Measurements from ENCODE around the gene P4HA3. TPM values are rescaled to one million over a fixed set of nuclear protein-coding genes. Genes with fewer than 3 reads are reported as not detected.

Gene P4HA3
- total RNA-seq, 4 donors from 2014 or later: 1.4 TPM; not detected in 3

GRCh38 chr11:74316772-74317505 lies 5.5 kb upstream of the P4HA3 start:
- TF ChIP-seq POLR2A (IDR thresholded peaks at IDR 0.05): no peak
- Histone ChIP-seq H3K4me3 (no peak overlapping the region), H3K36me3 (no peaks in the 10 kb centered on the region), H3K27ac (no peak overlapping the region), H3K27me3 (peaks cover 0 to 4% of the 10 kb centered on the region in 2 donors), H3K9me3 (peaks cover 0 to 39% (median 3%) of the 10 kb centered on the region in 4 donors), H3K4me1 (peaks cover 0 to 18% (median 0%) of the 10 kb centered on the region in 4 donors)
- no peak for DNase-seq (ENCODE audit: low spot score in 2 of 2)

- 86 to 94% methylated on average over 1 of the region's 1 CpG for WGBS, 2 donors
Measured at GRCh38 chr11:74312326-74312725, 886 bp upstream of the P4HA3 start.

GRCh38 chr11:74310857-74311256 lies 583 bp downstream of the P4HA3 start:
- TF ChIP-seq POLR2A (IDR thresholded peaks at IDR 0.05) (no peak), CTCF (IDR thresholded peaks at IDR 0.05) (no peak), EP300 (IDR thresholded peaks at IDR 0.05) (no peak)
- H3K4me3 ChIP-seq: peak overlapping the region in 1 of 4 donors; percentile 56
- no peaks in the 10 kb centered on the region for H3K36me3 ChIP-seq
- H3K27ac ChIP-seq: no peak overlapping the region
- peaks cover 0 to 25% of the 10 kb centered on the region in 2 donors for H3K27me3 ChIP-seq
- no peak for DNase-seq (ENCODE audit: low spot score in 2 of 2)
- peaks cover 0 to 10% (median 0%) of the 10 kb centered on the region in 4 donors for H3K4me1 ChIP-seq
- WGBS, 2 donors: 77 to 82% methylated on average over 10 to 11 of the region's 11 CpGs
- H3K9me3 ChIP-seq: peaks cover 0 to 14% (median 0%) of the 10 kb centered on the region in 4 donors

More at GRCh38 chr11:74312326-74312725, 886 bp upstream of the P4HA3 start:
- no peak for TF ChIP-seq EP300 (IDR thresholded peaks at IDR 0.05)
- no peak for DNase-seq (ENCODE audit: low spot score in 2 of 2)
- H3K4me1 ChIP-seq: peaks cover 0 to 10% (median 0%) of the 10 kb centered on the region in 4 donors
- H3K27ac ChIP-seq: no peak overlapping the region
- peaks cover 0 to 29% (median 3%) of the 10 kb centered on the region in 4 donors for H3K9me3 ChIP-seq
- peaks cover 0 to 25% of the 10 kb centered on the region in 2 donors for H3K27me3 ChIP-seq
- H3K36me3 ChIP-seq: no peaks in the 10 kb centered on the region
- no peak overlapping the region for H3K4me3 ChIP-seq

- no peak overlapping the region for H3K27ac ChIP-seq
- no peaks in the 10 kb centered on the region for H3K9me3 ChIP-seq
- WGBS, 2 donors: 8 to 20% methylated on average over 1 of the region's 1 CpG
- H3K4me3 ChIP-seq: no peak overlapping the region
- TF ChIP-seq POLR2A (IDR thresholded peaks at IDR 0.05): no peak
- no peaks in the 10 kb centered on the region for H3K36me3 ChIP-seq
- DNase-seq (ENCODE audit: low spot score in 2 of 2): no peak
- H3K27me3 ChIP-seq: peaks cover 0 to 25% of the 10 kb centered on the region in 2 donors
- H3K4me1 ChIP-seq: peaks cover 0 to 10% (median 0%) of the 10 kb centered on the region in 4 donors
Measured at GRCh38 chr11:74307434-74307833, 4.0 kb downstream of the P4HA3 start.

- H3K27me3 ChIP-seq: peaks cover 0 to 18% of the 10 kb centered on the region in 2 donors
- H3K4me3 ChIP-seq: no peak overlapping the region
- no peak for TF ChIP-seq POLR2A (IDR thresholded peaks at IDR 0.05)
- TF ChIP-seq EP300 (IDR thresholded peaks at IDR 0.05): no peak
- no peak for TF ChIP-seq CTCF (IDR thresholded peaks at IDR 0.05)
- no peaks in the 10 kb centered on the region for H3K9me3 ChIP-seq
- H3K36me3 ChIP-seq: no peaks in the 10 kb centered on the region
- peaks cover 0 to 6% (median 0%) of the 10 kb centered on the region in 4 donors for H3K4me1 ChIP-seq
- WGBS, 2 donors: 68% methylated on average over 8 of the region's 8 CpGs
- H3K27ac ChIP-seq: no peak overlapping the region
- no peak for DNase-seq (ENCODE audit: low spot score in 2 of 2)
Measured at GRCh38 chr11:74306435-74307175, 4.8 kb downstream of the P4HA3 start.

GRCh38 chr11:74299015-74299414 lies 12.4 kb downstream of the P4HA3 start:
- no peak for DNase-seq (ENCODE audit: low spot score in 2 of 2)
- 66 to 78% methylated on average over 3 of the region's 3 CpGs for WGBS, 2 donors
- H3K4me1 ChIP-seq: no peaks in the 10 kb centered on the region
- H3K9me3 ChIP-seq: no peaks in the 10 kb centered on the region
- H3K27ac ChIP-seq: no peak overlapping the region
- H3K27me3 ChIP-seq: no peaks in the 10 kb centered on the region
- no peak for TF ChIP-seq EP300 (IDR thresholded peaks at IDR 0.05)
- TF ChIP-seq POLR2A (IDR thresholded peaks at IDR 0.05): no peak
- no peak for TF ChIP-seq CTCF (IDR thresholded peaks at IDR 0.05)
- no peak overlapping the region for H3K4me3 ChIP-seq
- H3K36me3 ChIP-seq: no peaks in the 10 kb centered on the region
